ENCODE measurements around the gene ARHGAP23.
A peak's percentile ranks its signal among the peaks of the same experiment; 100 is the strongest.
"Not testable (repeated sequence)": the region's sequence is repeated elsewhere in the genome, so short reads cannot be mapped to it uniquely, and the experiment has no call there.

The ARHGAP23 gene

DNA sequence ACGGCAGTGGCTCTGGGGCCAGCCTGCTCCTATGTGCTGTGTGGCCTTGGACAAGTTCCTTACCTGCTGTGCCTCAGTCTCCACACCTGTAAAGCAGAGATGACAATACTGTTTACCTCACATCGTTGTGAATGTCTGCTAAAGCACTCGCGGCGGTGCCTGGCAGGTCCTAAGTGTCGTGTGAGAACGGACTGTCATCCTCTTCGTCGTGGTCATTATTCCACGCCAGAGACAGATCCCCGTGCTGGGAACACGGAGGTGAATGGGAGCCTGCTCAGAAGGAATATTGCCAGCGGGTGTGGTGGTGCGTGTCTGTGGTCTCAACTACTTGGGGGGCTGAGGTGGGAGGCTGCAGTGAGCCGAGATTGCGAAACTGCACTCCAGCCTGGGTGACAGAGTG lies 65.9 kb downstream of the ARHGAP23 start:
- not testable (repeated sequence) for DNase-seq

GRCh38 chr17:38497656-38498055 lies 69.4 kb downstream of the ARHGAP23 start:
- not testable (repeated sequence) for DNase-seq

DNA sequence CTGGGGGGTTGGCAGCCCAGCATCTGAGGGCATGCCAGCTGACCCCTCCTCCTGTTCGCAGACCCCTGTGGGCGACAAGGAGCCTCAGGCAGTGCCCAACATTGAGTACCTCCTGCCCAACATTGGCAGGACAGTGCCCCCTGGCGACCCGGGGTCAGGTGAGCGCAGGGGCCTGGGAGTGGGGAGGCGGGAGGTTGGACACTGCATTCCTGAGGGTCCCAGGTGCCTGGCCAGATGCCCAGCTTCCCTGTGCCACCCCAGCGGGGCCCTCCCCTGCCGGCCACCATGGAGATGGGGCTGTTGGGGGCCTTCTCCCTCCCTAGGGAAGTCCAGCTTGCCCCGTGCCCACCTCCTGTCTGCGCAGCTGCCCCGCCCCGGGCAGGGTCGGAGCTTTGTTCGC lies 70.1 kb downstream of the ARHGAP23 start:
- no peak for DNase-seq

- DNase-seq: not testable (repeated sequence)
Measured at GRCh38 chr17:38499230-38499629, 71.0 kb downstream of the ARHGAP23 start.

- not testable (repeated sequence) for DNase-seq
Measured at GRCh38 chr17:38501718-38502117, 73.5 kb downstream of the ARHGAP23 start.

DNA sequence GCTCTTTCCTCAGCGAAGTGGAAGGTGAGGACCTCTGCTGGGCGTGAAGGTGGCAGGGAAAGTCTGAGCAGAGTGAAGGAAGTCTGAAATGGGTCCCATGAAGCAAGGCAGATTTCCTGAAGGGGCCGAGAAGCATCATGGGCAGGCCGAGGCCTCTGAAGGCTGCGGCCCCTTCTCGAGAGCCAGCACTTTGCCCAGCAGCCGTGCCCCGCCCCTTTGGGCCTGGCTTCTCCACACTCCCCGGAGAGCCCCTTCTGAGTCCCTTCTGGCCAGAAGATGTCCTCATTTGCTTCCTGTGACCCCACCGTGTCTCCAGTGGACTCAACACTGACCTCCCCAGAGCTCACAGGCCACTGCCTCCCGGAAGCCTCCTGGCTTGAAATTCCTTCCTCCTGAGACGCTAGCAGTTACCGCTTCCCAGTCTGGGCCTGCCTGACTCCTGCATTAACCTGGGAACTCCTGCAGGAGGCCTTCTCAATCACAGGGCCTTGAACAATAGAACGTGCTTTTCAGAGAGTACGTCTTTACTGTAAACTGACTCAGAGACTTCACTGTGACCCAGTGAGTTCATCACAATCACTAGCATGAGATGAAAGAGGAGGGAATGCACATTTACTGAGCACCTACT lies 75.1 kb downstream of the ARHGAP23 start:
- DNase-seq: not testable (repeated sequence)

GRCh38 chr17:38504216-38504615 lies 76.0 kb downstream of the ARHGAP23 start:
- no peak for DNase-seq

GRCh38 chr17:38507436-38507835 lies 79.2 kb downstream of the ARHGAP23 start:
- DNase-seq: no peak

DNA sequence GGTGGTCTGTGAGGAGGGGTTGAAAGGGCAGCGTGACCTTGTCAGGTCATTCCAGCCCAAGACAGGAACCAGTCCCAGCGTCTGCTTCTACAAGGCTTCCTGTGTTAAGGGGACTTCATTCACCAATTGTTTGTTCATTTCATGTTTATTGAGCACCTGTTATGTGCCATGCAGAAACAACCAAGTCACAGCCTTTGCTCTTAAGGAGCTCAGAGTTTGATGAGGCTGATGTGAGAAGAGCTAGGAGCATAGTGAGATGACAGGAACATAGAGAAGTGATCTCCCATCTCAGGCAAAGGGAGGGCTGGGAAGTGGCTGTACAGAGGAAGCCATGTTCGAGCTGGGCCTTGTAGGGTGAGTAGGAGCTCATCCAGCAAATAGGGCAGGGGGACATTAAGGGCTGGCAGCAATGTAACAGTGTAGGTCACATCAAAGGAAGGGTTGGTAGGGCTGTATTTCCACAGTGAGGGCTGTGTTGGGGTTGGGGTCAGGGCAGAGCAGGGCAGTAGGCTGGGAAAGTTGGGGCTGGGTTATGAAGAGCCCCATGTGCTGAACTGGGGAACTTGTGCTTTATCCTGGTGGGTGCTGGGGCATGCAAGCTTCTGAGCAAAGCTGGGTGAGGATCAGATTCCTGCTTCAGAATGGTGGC lies 79.8 kb downstream of the ARHGAP23 start:
- DNase-seq: no peak

GRCh38 chr17:38508570-38508950 lies 80.3 kb downstream of the ARHGAP23 start:
- no peak for DNase-seq

DNA sequence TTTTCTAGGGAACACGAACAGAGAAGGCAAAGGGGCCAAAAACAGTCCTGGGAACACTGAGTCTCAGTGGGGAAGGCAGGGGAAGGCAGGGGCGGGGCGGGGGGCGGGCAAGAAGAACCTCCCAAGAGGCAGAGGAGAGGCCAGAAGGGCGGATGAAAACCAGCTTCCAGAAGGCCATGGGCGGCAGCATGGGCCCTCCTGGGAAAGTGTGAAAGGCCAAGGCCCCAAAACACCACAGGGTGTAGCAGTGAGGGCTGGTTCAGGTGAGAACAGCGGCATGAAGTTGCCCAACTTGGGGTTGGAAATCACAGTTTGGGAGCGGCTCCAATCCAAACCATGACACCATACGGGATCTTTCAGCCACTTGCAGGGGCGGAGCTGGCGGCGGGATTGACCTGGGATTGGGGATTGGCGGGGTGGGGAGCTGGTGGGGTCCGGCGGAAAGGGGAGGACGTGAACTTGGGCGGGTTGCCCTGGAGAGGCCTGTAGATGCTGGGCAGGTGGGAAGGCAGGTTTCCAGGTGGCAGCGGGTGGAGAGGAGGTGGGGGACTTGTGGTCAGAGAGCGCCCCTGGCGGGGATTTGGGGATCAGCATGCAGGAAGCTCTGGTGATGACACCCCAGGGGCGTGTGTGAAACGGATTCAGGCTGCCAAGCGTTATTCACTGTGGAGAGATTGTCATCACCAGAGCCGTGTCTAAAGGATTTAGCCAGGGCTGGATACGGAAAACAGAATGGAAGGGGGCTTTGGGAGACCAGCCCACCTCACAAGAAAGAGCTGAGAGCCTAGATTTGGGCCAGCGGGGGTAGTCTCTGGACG lies 80.9 kb downstream of the ARHGAP23 start:
- no peak for DNase-seq

- no peak for DNase-seq
Measured at GRCh38 chr17:38509772-38510420, 81.6 kb downstream of the ARHGAP23 start.

GRCh38 chr17:38510421-38511149 lies 82.3 kb downstream of the ARHGAP23 start:
- no peak for DNase-seq

DNA sequence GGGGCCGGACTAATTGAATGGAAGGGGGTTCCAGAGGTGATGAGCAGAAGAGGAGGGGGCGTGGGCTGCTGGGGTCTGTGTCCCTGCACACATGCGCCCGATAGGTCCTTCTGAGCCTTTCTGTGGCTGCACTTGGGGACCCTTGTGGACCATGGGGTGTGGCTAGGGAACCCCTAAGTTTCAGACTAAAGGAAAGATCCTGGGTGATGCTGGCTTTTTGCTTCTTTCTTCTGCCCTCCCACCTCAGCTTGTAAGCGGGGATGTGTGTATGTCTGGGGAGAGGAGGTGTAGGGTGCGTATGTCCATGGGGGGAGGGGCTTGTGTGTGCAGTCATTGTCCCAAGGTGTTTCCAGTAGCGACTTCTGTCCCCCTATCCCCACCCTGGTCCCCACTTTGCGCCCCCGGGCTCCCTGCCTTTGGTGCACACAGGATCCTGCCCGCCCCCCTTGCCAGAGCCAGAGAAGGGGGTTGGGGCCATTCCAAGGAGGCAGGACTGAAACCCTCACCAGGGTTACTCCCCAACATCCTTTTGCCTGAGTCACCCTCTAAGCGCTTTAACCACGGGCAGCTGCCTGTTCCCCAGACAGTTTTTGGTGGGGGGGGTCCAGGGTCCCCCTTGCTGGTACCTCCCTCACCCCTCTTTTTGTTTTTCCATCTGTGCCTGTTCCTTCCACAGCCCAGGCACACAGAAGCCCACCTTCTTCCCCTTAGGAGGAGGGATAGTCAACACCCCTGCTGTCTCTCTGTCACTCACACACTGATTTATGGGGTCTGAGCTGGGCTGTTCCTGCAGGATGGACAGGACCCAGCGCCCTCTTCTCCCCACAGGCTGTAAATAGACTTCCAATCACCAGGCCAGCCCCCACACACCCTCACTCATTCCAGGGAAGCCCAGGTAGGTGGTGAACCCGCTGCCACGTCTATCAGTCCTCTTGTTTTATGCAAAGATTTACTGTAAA lies 83.2 kb downstream of the ARHGAP23 start:
- DNase-seq: no peak

DNA sequence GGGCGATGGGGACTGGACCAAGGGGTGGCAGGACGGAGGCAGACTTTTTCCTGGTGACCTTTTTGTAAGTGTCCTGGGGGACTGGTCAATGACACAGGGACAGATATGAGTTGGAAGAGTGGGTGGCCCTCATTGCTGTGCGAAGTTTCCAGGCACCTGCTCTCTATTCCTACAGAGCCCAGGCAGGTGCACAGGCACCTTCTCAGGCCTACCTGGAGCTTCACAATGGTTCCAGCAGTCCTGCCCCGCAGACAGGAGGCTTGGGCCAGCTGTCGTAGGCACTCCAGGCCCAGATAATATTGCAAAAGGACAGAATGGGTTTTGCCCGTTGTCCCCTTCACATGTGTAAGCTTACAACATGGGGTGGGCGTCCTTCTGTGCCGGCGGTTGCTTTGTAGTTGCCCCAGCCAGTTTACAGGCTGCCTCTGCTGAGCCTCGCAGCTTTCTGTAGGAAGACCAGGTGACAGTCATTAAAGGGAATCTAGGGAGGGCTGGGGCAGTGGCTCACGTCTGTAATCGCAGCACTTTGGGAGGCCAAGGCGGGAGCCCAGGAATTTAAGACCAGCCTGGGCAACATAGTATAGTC lies 84.3 kb downstream of the ARHGAP23 start:
- no peak for DNase-seq

GRCh38 chr17:38526526-38526925 lies 98.3 kb downstream of the ARHGAP23 start:
- peak; percentile 26 for DNase-seq

- DNase-seq: not testable (repeated sequence)
Measured at GRCh38 chr17:38528141-38528540, 99.9 kb downstream of the ARHGAP23 start.

GRCh38 chr17:38530856-38531255 lies 102.6 kb downstream of the ARHGAP23 start:
- DNase-seq: not testable (repeated sequence)

DNA sequence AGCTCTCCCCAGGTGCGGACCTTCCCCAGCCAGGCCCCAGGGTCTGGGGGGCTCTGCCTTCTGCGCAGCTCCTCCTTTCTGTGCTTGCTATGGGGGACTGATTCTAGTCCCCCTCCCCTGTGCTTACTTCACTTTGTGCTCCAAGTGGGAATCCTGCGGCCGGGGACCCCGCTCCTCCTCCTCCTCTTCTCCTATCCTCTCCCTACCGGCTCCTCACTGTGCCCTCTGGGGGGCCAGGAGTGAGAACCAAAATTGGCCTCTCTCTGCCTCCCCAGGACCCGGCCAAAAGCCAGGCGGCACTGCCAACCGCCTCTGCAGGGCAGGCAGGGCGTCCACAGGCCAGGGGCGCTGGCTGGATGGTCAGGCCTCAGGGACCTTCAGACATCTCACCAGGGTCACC lies 103.5 kb downstream of the ARHGAP23 start:
- DNase-seq: not testable (repeated sequence)

- no peak for DNase-seq
Measured at GRCh38 chr17:38532451-38532850, 104.2 kb downstream of the ARHGAP23 start.

- DNase-seq: no peak
Measured at GRCh38 chr17:38533241-38533640, 105.0 kb downstream of the ARHGAP23 start.

Data from NCI-H1436 treated with DMSO at 0.1 percent for 48 hours (cell line).